Measurements from ENCODE around the gene SLC9A2.

DNA sequence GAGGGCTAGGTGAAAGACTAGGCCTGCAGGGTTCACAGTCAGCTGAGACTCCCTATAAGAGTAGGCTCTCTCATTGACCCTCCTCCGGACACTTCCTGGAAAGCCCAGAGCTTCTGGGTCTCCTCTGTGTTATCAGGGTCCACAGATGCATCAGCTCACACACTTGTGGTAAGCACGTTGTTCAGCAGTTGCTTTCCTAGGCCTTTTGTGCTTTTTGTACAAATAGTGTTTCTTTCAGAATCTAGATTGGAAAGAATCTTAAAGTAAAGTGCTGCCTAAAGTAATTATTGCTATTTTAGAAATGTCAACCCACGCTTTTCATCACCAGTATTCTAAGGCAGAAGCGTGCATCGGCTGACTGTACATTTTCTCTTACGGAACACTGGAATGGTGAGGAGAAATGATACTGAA lies 15.5 kb downstream of the SLC9A2 start:
- TF ChIP-seq, protein P1, sequence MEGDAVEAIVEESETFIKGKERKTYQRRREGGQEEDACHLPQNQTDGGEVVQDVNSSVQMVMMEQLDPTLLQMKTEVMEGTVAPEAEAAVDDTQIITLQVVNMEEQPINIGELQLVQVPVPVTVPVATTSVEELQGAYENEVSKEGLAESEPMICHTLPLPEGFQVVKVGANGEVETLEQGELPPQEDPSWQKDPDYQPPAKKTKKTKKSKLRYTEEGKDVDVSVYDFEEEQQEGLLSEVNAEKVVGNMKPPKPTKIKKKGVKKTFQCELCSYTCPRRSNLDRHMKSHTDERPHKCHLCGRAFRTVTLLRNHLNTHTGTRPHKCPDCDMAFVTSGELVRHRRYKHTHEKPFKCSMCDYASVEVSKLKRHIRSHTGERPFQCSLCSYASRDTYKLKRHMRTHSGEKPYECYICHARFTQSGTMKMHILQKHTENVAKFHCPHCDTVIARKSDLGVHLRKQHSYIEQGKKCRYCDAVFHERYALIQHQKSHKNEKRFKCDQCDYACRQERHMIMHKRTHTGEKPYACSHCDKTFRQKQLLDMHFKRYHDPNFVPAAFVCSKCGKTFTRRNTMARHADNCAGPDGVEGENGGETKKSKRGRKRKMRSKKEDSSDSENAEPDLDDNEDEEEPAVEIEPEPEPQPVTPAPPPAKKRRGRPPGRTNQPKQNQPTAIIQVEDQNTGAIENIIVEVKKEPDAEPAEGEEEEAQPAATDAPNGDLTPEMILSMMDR (IDR thresholded peaks at IDR 0.05; ENCODE audit: insufficient read depth, low read depth, low read length), result no peak
- no peak for TF ChIP-seq EZH2 (IDR thresholded peaks at IDR 0.05; ENCODE audit: insufficient read depth, low read length)
